GM19455 (cell line): ENCODE measurements around the gene SUSD2.
"Not testable (repeated sequence)": the region's sequence is repeated elsewhere in the genome, so short reads cannot be mapped to it uniquely, and the experiment has no call there.

Source experiments
- ATAC-seq: cut with Tn5 transposase; IDR thresholded peaks from one replicate; pipeline ENCODE4 v1.9.1; 2021; ENCODE audit not compliant: unreplicated experiment

Gene SUSD2

DNA sequence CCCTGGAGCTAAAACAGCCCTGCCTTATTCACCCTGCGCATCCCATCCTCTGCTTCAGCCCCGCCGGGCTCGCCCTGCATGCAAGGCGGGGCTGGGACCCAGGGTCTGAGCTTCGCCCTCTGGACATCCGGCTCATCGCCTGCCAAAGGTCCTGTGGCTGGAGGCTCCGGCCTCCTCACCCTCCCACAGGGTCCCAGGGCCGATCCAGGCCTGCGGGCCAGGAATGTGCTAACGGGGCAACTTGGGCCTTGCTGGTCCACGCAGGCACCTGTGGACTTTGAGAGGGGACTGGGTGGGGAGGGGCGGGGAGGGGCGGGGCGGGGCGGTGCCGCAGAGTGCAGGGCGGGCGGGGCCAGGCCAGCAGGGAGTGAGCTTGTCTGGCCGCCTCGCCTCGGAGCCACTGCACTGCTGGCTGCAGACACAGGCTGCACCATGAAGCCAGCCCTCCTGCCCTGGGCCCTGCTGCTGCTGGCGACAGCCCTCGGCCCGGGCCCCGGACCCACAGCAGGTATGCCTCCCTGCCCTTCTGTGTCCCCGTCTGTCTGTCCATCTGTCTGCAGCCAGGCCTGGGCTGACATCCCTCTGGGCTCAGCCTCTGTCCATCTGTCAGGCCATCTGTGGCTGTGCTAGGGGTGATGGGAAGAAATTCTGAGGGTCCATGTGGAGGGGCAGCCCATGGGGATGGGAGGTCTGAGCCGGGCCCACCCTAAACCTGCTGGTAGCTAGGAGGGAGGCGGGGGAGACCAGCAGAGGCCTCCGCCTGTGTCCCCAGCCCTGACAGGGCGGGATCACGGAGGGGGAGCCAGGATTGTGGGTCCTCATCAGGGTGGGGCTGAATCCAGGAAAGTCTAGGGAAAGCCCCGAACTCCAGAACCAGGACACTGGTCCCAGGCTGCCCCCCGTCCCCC is at the start of gene SUSD2:
SUSD2 (plus strand) TSS at position 400 of the 908 bp plus-strand sequence; CDS start at position 433, 33 bp downstream.
- no peak for ATAC-seq

- no peak for ATAC-seq
Observed at GRCh38 chr22:24133187-24133965, 47.9 kb upstream of the SUSD2 start.

GRCh38 chr22:24134090-24134846 is 47.0 kb upstream of the SUSD2 start:
- no peak for ATAC-seq

GRCh38 chr22:24136533-24136932 is 44.8 kb upstream of the SUSD2 start:
- ATAC-seq: not testable (repeated sequence)

DNA sequence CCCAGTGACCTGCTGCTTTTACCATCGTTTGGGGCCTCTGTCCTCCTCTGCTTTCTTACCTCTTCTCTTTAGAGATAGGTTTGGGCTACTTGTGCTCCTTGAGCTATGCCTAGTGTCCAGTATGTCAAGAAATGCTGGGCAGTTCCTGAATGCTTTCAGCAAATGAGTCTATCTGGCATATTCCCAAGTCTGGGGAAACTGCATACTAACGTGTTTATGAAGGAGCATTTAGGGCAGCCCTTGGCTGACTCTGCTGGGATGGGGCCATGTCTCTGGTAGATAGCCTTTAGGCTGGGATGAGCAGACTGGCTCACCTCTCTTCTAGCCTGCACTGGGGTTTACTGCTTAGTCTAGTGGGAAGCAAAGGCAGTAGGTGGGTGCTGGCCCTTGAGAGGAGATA is 43.7 kb upstream of the SUSD2 start:
- no peak for ATAC-seq

GRCh38 chr22:24138649-24139420 is 42.5 kb upstream of the SUSD2 start:
- no peak for ATAC-seq

- ATAC-seq: no peak
Observed at GRCh38 chr22:24140357-24140756, 40.9 kb upstream of the SUSD2 start.

- no peak for ATAC-seq
Observed at GRCh38 chr22:24141586-24141985, 39.7 kb upstream of the SUSD2 start.

DNA sequence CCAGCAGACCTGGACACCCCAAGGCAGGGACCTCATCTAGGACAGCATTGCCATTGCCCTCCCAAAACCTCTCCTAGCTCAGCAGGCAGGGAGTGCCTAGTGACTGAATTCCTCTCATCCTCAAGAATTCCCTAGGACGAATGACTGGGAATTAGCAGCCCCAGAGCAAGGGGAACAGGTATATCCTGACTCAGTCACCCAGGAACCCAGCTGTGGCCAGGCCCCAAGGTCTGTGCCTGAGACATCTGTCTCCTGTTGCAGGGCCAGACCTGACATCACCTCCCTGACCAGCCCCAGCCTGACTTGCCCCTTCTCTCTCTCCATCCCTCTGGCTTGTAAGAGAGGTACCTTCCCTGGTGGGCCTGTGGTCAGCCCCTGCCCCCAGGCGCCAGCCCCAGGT is 39.0 kb upstream of the SUSD2 start:
- ATAC-seq: no peak

GRCh38 chr22:24142831-24143230 is 38.5 kb upstream of the SUSD2 start:
- ATAC-seq: no peak

GRCh38 chr22:24144056-24144777 is 37.1 kb upstream of the SUSD2 start:
- no peak for ATAC-seq

DNA sequence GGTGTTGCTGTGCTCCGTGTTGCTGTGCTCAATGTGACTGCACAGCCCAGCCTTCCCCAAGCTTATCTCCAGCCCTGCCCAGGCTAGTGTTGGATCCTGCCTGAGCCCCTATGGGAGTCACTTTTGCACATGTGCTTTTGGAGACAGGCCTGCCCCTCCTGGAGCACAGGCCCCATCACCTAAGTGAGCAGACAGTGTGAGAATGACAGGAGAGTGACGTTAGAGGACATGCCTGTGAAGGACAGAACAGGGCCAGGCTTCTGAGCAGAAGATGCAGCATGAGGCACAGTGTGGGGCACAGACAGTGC is 36.6 kb upstream of the SUSD2 start:
- ATAC-seq: no peak

DNA sequence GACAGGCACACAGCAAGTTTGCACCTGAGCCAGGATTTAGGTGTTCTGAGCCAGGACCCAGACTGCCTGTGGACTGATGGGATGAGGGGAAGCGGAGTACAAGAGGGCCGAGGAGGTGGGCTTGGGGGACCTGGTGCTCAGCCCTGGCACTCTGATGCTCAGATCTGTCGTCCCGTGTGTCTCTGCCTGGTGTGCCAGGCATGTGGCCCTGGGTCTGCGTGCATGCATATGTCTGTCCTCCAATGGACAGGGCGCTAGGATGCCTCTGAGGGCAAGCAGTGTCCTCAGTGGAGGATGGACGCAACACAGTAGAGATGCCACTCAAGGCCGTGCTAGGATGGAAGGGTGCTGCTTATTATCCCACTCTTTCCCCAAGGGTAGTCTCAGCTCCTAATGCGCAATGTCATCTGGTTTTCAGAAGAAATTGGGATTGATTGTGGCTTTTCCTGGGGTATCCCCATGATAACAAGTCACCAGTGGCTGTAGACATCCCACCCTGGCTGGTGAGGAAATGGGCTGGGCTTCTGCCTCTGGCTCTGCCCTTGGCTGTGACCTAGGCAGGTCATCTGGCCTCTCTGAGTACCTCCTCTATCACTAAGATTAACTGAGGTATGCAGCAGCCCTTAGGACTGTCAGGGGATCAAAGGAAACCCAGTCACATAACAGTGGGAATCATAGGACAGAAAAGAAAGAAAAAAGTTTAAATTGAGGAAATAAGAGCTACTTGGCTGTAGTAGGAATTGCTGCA is 35.7 kb upstream of the SUSD2 start:
- ATAC-seq: no peak

- no peak for ATAC-seq
Observed at GRCh38 chr22:24146194-24146616, 35.1 kb upstream of the SUSD2 start.

GRCh38 chr22:24146791-24147353 is 34.4 kb upstream of the SUSD2 start:
- ATAC-seq: no peak

DNA sequence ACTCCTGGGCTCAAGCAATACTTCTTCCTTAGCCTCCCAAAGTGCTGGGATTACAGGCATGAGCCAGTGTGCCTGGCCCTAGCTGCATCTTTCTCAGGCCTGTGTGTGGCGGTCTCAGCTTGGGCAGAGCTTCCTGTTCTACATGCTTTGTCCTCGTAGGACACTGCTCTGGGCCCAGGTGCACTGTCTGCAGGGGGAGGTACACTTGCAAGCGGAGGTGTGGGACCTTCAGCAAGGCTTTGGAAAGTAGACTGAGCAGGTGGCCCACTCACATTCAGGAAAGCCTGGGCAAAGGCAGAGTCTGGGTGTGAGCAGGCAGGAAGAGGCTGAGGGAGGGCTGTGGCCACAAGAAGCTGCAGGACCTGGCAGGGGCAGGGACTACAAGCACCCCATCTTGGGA is 33.6 kb upstream of the SUSD2 start:
- ATAC-seq: no peak

DNA sequence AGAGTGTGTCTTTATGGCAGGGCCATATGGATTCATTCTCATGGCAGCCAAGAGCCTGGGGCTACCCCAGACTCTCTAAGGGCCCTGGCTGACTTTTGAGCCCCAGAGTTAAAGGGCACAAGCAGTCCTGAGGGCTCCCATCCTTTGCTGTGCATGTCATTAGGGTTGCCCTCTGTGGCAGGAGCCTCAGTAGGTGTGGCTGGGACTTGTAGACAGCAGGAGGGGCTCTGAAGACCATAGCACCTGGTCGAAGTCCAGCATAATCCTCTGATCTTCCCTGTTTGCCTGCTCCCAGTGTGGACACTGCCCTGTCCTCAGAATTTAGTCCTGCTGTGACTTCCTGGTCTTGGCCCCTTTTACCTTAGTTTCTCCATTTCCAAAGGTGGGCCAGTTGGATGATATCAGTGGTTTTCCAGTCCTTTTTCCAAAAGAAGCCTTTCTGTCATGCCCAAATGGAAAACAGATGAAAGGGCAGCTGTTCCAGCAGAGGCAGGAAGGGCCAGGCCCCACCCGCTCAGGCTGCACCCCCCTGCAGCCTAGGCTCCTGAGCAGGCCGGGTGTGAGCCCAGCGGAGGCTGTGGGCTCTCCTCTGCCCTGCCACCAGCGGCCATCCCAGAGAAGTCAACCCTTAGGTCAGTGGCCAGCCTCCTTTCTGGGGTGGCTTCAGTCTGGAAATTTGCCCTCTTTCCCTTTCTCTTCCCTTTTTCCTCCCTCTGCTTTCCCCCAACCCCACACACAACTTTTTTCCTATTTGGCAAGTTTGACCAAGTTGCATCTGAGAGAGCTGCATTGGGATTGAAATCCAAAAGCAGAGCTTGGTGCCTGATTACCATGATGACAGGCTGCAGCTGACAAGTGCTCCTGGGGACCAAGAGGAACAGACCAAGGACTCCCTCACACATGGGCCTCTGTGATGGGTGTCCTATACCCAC is 32.8 kb upstream of the SUSD2 start:
- ATAC-seq: no peak

- ATAC-seq: no peak
Observed at GRCh38 chr22:24149198-24149590, 32.1 kb upstream of the SUSD2 start.
